ENCODE data around the gene TCF15.

DNA sequence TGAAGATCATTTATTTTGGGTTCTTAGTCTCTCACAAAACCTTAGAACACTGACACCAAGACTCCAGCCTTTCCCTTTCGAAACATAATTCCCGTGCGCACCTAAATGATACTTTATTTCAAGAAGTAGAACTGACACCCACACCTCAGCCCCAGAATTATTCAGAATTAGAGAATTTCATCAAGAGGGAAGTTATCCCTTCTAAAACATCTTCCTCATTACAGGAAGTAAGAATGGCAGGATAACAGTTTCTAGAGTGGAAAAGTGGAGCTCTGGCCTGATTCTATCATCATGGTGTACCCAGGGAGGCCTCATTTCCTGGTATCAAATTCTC lies 44.3 kb upstream of the TCF15 start:
- no peak for TF ChIP-seq EZH2 (conservative IDR thresholded peaks at IDR 0.05; ENCODE audit: low read depth, low read length)
- TF ChIP-seq, protein P1, sequence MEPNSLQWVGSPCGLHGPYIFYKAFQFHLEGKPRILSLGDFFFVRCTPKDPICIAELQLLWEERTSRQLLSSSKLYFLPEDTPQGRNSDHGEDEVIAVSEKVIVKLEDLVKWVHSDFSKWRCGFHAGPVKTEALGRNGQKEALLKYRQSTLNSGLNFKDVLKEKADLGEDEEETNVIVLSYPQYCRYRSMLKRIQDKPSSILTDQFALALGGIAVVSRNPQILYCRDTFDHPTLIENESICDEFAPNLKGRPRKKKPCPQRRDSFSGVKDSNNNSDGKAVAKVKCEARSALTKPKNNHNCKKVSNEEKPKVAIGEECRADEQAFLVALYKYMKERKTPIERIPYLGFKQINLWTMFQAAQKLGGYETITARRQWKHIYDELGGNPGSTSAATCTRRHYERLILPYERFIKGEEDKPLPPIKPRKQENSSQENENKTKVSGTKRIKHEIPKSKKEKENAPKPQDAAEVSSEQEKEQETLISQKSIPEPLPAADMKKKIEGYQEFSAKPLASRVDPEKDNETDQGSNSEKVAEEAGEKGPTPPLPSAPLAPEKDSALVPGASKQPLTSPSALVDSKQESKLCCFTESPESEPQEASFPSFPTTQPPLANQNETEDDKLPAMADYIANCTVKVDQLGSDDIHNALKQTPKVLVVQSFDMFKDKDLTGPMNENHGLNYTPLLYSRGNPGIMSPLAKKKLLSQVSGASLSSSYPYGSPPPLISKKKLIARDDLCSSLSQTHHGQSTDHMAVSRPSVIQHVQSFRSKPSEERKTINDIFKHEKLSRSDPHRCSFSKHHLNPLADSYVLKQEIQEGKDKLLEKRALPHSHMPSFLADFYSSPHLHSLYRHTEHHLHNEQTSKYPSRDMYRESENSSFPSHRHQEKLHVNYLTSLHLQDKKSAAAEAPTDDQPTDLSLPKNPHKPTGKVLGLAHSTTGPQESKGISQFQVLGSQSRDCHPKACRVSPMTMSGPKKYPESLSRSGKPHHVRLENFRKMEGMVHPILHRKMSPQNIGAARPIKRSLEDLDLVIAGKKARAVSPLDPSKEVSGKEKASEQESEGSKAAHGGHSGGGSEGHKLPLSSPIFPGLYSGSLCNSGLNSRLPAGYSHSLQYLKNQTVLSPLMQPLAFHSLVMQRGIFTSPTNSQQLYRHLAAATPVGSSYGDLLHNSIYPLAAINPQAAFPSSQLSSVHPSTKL (CRISPR knock-in tag; IDR thresholded peaks at IDR 0.05) = no peak
- no peak for TF ChIP-seq TCF12 (IDR thresholded peaks at IDR 0.05)
- no peak for TF ChIP-seq TCF12 (CRISPR knock-in tag; IDR thresholded peaks at IDR 0.05)
- no peak for TF ChIP-seq FOXM1 (CRISPR knock-in tag; IDR thresholded peaks at IDR 0.05)
- no peak for TF ChIP-seq HNRNPK (IDR thresholded peaks at IDR 0.05; ENCODE audit: low read depth, low read length, poor library complexity, severe bottlenecking)
- TF ChIP-seq GPN1 (CRISPR knock-in tag; IDR thresholded peaks at IDR 0.05; ENCODE audit: borderline replicate concordance) = no peak
- TF ChIP-seq, protein P2, sequence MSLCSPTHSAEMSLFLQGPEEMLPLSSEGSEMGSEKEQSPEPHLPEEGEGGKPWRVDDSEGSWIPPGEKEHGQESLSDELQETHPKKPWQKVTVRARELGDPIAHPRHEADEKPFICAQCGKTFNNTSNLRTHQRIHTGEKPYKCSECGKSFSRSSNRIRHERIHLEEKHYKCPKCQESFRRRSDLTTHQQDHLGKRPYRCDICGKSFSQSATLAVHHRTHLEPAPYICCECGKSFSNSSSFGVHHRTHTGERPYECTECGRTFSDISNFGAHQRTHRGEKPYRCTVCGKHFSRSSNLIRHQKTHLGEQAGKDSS (CRISPR knock-in tag; IDR thresholded peaks at IDR 0.05; ENCODE audit: borderline replicate concordance, low read depth) = no peak
- TF ChIP-seq ATF1 (CRISPR knock-in tag; IDR thresholded peaks at IDR 0.05) = no peak

Data from HepG2 (cell line).